ENCODE data around the gene PALLD. TPM values are rescaled to one million over a fixed set of nuclear protein-coding genes. Genes with fewer than 3 reads are reported as not detected.
A peak's percentile ranks its signal among the peaks of the same experiment; 100 is the strongest.

PALLD gene
- total and polyA plus RNA-seq, 12 donors: 169 to 1,537 (median 667) TPM

DNA sequence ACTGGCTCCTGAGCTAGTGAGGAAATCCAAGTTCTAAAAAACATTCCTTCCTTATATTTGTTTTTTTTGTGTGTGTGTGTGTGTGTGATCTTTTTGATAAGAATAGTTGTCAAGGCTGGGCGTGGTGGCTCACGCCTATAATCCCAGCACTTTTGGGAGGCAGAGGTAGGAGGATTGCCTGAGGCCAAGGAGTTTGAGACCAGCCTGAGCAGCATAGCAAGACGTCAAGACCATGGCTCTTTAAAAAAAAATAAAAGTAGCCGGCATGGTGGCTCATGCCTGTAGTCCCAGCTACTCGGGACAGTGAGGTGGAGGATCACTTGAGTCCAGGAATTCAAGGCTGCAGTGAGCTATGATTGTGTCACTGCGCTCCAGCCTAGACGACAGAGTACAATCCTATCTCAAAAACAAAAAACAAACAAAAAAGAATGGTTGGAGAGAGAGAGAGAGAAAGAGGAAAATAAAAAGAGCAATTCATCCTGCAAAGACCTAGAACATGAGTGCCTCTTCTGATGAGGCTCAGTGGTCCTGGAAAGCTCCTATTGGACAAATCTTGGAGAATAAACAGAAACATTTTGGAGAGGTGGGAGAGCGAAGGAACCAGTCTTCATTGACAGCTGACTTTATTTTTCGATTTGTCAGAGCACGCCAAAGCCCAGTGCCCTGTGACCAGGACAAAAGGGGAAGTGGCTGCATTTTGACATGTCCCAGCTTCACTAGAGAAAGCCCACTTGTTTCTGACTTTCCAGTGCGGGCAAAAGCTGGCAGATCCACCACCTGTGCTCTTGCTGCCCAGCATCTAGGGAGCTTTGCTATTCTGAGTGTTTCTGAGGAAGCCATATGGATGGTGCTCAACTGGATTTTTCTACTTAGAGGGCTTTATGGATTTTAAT is 244.7 kb downstream of the PALLD start:
- H3K36me3 ChIP-seq: no peaks in the 10 kb centered on the region
- peaks cover 0 to 53% (median 31%) of the 10 kb centered on the region in 9 donors for H3K4me1 ChIP-seq
- WGBS, 2 donors: 81 to 86% methylated on average over 11 of the region's 11 CpGs
- intact Hi-C loops (cut with DNase I): no loop called here
- H3K4me3 ChIP-seq: no peak overlapping the region
- H3K27ac ChIP-seq: peak overlapping the region in 3 of 10 donors; percentile 12 to 33 (median 22)
- no peak for DNase-seq
- H3K9me3 ChIP-seq: no peaks in the 10 kb centered on the region
- peak in 2 of 8 donors; percentile 20 to 50 for ATAC-seq
- H3K27me3 ChIP-seq: no peaks in the 10 kb centered on the region
- TF ChIP-seq, protein P1, sequence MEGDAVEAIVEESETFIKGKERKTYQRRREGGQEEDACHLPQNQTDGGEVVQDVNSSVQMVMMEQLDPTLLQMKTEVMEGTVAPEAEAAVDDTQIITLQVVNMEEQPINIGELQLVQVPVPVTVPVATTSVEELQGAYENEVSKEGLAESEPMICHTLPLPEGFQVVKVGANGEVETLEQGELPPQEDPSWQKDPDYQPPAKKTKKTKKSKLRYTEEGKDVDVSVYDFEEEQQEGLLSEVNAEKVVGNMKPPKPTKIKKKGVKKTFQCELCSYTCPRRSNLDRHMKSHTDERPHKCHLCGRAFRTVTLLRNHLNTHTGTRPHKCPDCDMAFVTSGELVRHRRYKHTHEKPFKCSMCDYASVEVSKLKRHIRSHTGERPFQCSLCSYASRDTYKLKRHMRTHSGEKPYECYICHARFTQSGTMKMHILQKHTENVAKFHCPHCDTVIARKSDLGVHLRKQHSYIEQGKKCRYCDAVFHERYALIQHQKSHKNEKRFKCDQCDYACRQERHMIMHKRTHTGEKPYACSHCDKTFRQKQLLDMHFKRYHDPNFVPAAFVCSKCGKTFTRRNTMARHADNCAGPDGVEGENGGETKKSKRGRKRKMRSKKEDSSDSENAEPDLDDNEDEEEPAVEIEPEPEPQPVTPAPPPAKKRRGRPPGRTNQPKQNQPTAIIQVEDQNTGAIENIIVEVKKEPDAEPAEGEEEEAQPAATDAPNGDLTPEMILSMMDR (IDR thresholded peaks at IDR 0.05): no peak

DNA sequence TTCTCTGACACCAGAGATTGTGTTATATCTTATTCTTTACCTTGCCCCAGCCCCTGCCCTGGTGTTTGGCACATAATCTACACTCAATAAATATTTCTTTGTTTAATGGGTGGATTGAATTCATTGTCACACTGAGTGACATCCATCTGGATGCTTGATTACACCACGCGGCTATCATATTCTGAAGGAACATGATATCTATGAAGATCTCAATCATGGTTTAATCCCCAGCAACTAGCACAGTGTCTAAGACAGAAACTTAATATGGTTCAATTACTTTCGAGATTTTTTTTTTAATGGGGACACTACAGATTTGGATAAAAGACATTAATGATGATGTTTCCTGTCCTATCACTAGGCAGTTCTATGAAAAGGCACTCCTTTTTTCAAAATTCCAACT is 246.3 kb downstream of the PALLD start:
- peak overlapping the region in 3 of 10 donors; percentile 28 to 51 (median 48) for H3K27ac ChIP-seq
- no peak for ATAC-seq
- peaks cover 0 to 43% (median 22%) of the 10 kb centered on the region in 9 donors for H3K4me1 ChIP-seq

DNA sequence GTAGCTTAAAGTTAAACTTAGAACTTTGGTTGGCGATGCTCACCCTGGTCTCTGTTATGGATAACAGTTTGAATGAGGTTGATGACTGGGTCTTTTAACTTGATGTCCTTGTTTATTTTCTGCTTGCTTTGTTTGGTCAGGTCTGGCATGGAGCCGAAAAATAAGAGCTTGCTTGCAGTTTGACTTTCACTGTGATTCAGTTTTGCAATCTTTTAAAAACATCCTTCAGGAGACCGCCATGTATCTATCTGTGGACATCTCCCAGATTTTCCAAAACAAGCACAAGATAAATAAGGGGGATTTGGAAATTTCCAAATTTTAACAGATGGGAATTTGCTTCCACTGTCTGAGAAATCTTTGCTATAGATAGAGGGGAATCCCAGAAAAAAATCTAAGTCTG is 246.7 kb downstream of the PALLD start:
- intact Hi-C loops (cut with DNase I): no loop called here
- no peaks in the 10 kb centered on the region for H3K36me3 ChIP-seq
- 46 to 49% methylated on average over 3 of the region's 3 CpGs for WGBS, 2 donors
- H3K27ac ChIP-seq: peak overlapping the region in 4 of 10 donors; percentile 28 to 51 (median 42)
- H3K9me3 ChIP-seq: peaks cover 0 to 4% (median 0%) of the 10 kb centered on the region in 11 donors
- ATAC-seq: peak in 4 of 8 donors; percentile 13 to 47 (median 30)
- DNase-seq: no peak
- TF ChIP-seq, protein P1 (IDR thresholded peaks at IDR 0.05): no peak
- peaks cover 0 to 43% (median 22%) of the 10 kb centered on the region in 9 donors for H3K4me1 ChIP-seq
- H3K4me3 ChIP-seq: no peak overlapping the region
- no peaks in the 10 kb centered on the region for H3K27me3 ChIP-seq

More for the DNA sequence above, 246.3 kb downstream of the PALLD start:
- no peak for DNase-seq
- TF ChIP-seq, protein P1 (IDR thresholded peaks at IDR 0.05): no peak
- Histone ChIP-seq H3K4me3 (no peak overlapping the region), H3K36me3 (no peaks in the 10 kb centered on the region), H3K27me3 (no peaks in the 10 kb centered on the region), H3K9me3 (no peaks in the 10 kb centered on the region)
- WGBS, 2 donors: 91 to 93% methylated on average over 3 of the region's 3 CpGs
- intact Hi-C loops (cut with DNase I): no loop called here

DNA sequence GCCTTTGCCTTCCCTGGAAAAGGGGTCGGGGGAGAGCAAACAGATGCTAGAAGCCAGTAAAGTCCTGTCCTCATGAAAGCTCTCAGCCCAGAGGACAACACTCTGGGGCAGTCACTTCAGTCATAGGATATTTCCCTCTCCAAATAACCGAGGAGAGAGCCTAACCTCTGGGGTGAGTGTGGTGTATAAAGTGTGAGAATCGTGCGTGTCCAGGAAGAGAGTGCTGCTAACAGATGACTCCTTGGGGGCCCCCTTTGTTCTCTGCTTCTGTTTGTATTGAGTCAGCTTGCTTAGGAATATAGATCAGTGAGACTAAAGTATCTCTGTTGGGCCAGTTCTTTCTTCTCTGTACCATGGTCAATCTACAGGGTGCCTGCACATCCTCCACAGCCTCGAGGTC is 247.2 kb downstream of the PALLD start:
- no peak overlapping the region for H3K4me3 ChIP-seq
- WGBS, 2 donors: 45 to 58% methylated on average over 5 of the region's 5 CpGs
- intact Hi-C loops (cut with DNase I): no loop called here
- DNase-seq (no peak), ATAC-seq (peak in 6 of 8 donors; percentile 16 to 66 (median 32))
- H3K27me3 ChIP-seq: no peaks in the 10 kb centered on the region
- no peaks in the 10 kb centered on the region for H3K36me3 ChIP-seq
- TF ChIP-seq, protein P1 (IDR thresholded peaks at IDR 0.05): no peak
- H3K27ac ChIP-seq: peak overlapping the region in 4 of 10 donors; percentile 28 to 51 (median 42)
- H3K4me1 ChIP-seq: peaks cover 0 to 43% (median 22%) of the 10 kb centered on the region in 9 donors
- peaks cover 0 to 4% (median 0%) of the 10 kb centered on the region in 11 donors for H3K9me3 ChIP-seq
